Uterus (tissue), 4 donors: Measurements from ENCODE around the gene DOK3. TPM values are rescaled to one million over a fixed set of nuclear protein-coding genes. Genes with fewer than 3 reads are reported as not detected.
"Not testable (repeated sequence)": the region's sequence is repeated elsewhere in the genome, so short reads cannot be mapped to it uniquely, and the experiment has no call there.

Source experiments
- DNase-seq, 2 donors: peaks; one replicate each; pipeline ENCODE4 v3.0.0-alpha.2; 2019 to 2020
- H3K27ac ChIP-seq, 2 donors: fragments of 200-600 bp; sonication (generic); 1 replicate in 1 of 2; 2 replicates in 1 of 2; pipeline ENCODE4 v1.5.1; 2016 to 2018
- H3K27me3 ChIP-seq, 2 donors: fragments of 200-600 bp; sonication (generic); one replicate each; pipeline ENCODE4 v1.5.1; 2018 to 2019; ENCODE audit warnings: control low read depth in 1 of 2
- H3K36me3 ChIP-seq, 2 donors: fragments of 200-600 bp; sonication (generic); one replicate each; pipeline ENCODE4 v1.5.1; 2019; ENCODE audit warnings: control low read depth in 1 of 2
- H3K4me1 ChIP-seq, 2 donors: fragments of 200-600 bp; sonication (generic); one replicate each; pipeline ENCODE4 v1.5.1; 2018 to 2019; ENCODE audit warnings: control low read depth in 1 of 2
- H3K4me3 ChIP-seq, 2 donors: fragments of 200-600 bp; sonication (generic); 1 replicate in 1 of 2; 2 replicates in 1 of 2; pipeline ENCODE4 v1.5.1; 2018 to 2019; ENCODE audit warnings: mild to moderate bottlenecking in 1 of 2
- H3K9me3 ChIP-seq, 2 donors: fragments of 200-600 bp; sonication (generic); one replicate each; pipeline ENCODE4 v1.5.1; 2019; ENCODE audit warnings: control low read depth in 1 of 2
- POLR2A ChIP-seq, 2 donors: fragments of 450-650 bp; IDR thresholded peaks; one replicate each; pipeline ENCODE4 v1.6.1; 2016; ENCODE audit warnings: antibody characterized with exemption in 2 of 2, mild to moderate bottlenecking in 1 of 2, moderate library complexity in 1 of 2
- intact Hi-C: fragments of 100-400 bp; cut with DNase I; formaldehyde crosslinking; loops from one replicate; pipeline ENCODE4 v1.15.1; 2023; ENCODE audit warnings: low total_unique reads
- total RNA-seq, 4 donors: library from RNA; depleted of rRNA in 3 of 4; stranded (reverse); fragments of >200 nt in 3 of 4; gene quantifications; one replicate each; pipeline versions ENCODE4 v1.1.0 to v1.2.4, GENCODE V29; 2014 to 2023
- TF ChIP-seq, protein P1 (sequence below), 4 experiments: fragments of 200-600 bp in 2 of 4; fragments of 450-650 bp in 2 of 4; sonication (generic) in 2 of 4; IDR thresholded peaks; one replicate each; pipeline ENCODE4 v1.5.1; 2016 to 2019; ENCODE audit warnings: antibody characterized with exemption in 4 of 4, mild to moderate bottlenecking in 2 of 4, moderate library complexity in 1 of 4
- donor health status: DM: yes; HTN: yes; CAD: no.

DOK3 gene
- total RNA-seq, 4 donors from 2014 or later: 3.6 to 20.0 (median 7.1) TPM

DNA sequence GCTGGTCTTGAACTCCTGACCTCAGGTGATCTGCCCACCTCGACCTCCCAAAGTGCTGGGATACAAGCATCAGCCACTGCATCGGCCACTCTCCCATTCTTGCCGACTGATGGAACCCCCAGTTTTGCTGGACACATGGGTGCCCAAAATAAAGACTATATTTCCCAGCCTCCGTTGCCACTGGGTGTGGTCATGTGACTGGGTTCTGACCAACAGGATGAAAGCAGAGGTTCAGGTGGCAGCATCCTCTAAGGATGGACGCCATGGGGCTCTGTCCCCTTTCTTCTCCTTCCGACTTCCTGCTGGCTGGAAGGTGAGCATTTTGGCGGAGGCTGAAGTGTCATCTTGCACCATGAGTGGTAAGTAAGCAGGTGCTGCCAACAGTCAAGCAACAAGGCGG, 22.5 kb downstream of the DOK3 start:
- H3K27me3 ChIP-seq: no peaks in the 10 kb centered on the region
- DNase-seq: no peak
- H3K4me3 ChIP-seq: no peak overlapping the region
- H3K9me3 ChIP-seq: no peaks in the 10 kb centered on the region
- peaks cover 3 to 23% of the 10 kb centered on the region in 2 donors for H3K4me1 ChIP-seq
- H3K27ac ChIP-seq: no peak overlapping the region
- no peak for TF ChIP-seq POLR2A (IDR thresholded peaks at IDR 0.05)
- TF ChIP-seq, protein P1, sequence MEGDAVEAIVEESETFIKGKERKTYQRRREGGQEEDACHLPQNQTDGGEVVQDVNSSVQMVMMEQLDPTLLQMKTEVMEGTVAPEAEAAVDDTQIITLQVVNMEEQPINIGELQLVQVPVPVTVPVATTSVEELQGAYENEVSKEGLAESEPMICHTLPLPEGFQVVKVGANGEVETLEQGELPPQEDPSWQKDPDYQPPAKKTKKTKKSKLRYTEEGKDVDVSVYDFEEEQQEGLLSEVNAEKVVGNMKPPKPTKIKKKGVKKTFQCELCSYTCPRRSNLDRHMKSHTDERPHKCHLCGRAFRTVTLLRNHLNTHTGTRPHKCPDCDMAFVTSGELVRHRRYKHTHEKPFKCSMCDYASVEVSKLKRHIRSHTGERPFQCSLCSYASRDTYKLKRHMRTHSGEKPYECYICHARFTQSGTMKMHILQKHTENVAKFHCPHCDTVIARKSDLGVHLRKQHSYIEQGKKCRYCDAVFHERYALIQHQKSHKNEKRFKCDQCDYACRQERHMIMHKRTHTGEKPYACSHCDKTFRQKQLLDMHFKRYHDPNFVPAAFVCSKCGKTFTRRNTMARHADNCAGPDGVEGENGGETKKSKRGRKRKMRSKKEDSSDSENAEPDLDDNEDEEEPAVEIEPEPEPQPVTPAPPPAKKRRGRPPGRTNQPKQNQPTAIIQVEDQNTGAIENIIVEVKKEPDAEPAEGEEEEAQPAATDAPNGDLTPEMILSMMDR (IDR thresholded peaks at IDR 0.05): no peak
- no peaks in the 10 kb centered on the region for H3K36me3 ChIP-seq
- intact Hi-C loops: no loop called here

DNA sequence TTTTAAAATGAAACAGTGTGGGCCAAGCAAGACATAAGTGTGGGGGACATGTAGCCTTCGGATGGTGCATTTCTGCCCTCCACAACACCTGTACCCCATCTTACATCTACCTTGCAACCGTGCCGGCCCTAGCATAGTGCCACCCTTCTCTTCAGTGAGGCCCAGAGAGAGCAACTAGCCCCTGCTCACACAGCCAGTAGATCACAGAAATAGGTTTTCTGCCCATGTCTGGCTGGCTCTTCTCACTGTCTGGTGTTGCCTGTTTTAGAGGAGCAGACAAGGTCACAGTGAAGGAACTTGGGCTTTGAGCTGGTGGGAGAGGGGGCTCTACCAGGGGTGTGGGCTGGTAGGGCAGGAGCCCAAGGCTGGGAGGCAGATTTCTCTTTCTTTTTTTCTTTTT, 23.4 kb downstream of the DOK3 start:
- Histone ChIP-seq H3K27ac (no peak overlapping the region), H3K4me3 (no peak overlapping the region), H3K9me3 (no peaks in the 10 kb centered on the region), H3K36me3 (no peaks in the 10 kb centered on the region), H3K4me1 (peaks cover 3 to 17% of the 10 kb centered on the region in 2 donors), H3K27me3 (no peaks in the 10 kb centered on the region)
- intact Hi-C loops: no loop called here
- DNase-seq: no peak
- TF ChIP-seq, protein P1 (IDR thresholded peaks at IDR 0.05): no peak
- no peak for TF ChIP-seq POLR2A (IDR thresholded peaks at IDR 0.05)

DNA sequence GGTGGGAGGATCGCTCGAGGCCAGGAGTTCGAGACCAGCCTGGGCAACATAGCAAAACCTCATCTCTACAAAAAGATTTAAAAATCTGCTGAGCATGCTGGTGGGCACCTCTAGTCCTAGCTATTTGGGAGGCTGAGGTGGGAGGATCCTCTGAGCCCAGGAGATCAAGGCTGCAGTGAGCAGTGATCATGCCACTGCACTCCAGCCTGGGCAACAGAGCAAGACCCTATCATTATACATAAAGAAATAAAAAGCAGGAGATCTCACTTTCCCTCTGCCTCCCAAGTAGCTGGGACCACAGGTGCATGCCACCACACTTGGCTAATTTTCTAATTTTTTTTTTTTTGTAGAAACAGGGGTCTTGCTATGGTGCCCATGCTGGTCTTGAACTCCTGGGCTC, 23.9 kb downstream of the DOK3 start:
- H3K4me1 ChIP-seq: peaks cover 3 to 17% of the 10 kb centered on the region in 2 donors
- H3K4me3 ChIP-seq, H3K27me3 ChIP-seq, H3K9me3 ChIP-seq, H3K36me3 ChIP-seq, intact Hi-C loops, DNase-seq: not testable (repeated sequence)
- H3K27ac ChIP-seq: peak overlapping the region; percentile 18 to 61

DNA sequence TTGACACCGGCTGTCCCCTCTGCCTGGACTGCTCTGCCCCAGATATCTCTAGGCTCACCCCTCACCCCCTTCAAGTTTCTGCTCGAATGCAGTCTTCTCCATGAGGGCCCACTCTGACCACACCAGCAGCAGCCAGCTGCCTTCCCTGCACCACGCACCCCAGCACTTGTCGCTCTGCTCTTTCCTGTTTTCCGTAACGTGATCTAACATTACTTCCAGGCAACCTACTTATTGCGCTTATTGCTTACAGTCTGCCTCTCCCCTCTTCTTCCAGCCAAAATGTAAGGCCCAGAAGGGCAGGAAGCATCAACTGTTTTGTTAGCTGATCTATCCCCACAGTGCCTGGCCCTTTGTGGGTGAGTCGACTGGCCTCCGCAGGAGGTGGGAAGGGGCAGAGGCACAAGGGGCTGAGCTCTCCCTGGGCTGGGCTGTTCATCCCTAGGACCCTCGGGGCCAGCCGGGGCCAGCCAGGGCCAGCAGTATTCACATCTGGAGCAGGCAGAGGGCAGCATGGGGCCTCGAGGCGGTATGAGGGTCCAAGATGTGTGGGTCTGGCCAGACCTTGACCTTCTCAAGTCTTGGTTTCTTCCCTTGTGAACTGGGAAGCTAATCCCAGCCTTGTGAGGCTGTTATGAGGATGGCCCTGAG, 24.6 kb downstream of the DOK3 start:
- H3K4me3 ChIP-seq: no peak overlapping the region
- no peaks in the 10 kb centered on the region for H3K27me3 ChIP-seq
- H3K9me3 ChIP-seq: no peaks in the 10 kb centered on the region
- H3K27ac ChIP-seq: peak overlapping the region; percentile 18 to 61
- no peaks in the 10 kb centered on the region for H3K36me3 ChIP-seq
- TF ChIP-seq, protein P1 (IDR thresholded peaks at IDR 0.05): no peak
- TF ChIP-seq POLR2A (IDR thresholded peaks at IDR 0.05): no peak
- DNase-seq: peak in 1 of 2 donors; percentile 15
- peaks cover 3 to 17% of the 10 kb centered on the region in 2 donors for H3K4me1 ChIP-seq
- intact Hi-C loops: no loop called here

DNA sequence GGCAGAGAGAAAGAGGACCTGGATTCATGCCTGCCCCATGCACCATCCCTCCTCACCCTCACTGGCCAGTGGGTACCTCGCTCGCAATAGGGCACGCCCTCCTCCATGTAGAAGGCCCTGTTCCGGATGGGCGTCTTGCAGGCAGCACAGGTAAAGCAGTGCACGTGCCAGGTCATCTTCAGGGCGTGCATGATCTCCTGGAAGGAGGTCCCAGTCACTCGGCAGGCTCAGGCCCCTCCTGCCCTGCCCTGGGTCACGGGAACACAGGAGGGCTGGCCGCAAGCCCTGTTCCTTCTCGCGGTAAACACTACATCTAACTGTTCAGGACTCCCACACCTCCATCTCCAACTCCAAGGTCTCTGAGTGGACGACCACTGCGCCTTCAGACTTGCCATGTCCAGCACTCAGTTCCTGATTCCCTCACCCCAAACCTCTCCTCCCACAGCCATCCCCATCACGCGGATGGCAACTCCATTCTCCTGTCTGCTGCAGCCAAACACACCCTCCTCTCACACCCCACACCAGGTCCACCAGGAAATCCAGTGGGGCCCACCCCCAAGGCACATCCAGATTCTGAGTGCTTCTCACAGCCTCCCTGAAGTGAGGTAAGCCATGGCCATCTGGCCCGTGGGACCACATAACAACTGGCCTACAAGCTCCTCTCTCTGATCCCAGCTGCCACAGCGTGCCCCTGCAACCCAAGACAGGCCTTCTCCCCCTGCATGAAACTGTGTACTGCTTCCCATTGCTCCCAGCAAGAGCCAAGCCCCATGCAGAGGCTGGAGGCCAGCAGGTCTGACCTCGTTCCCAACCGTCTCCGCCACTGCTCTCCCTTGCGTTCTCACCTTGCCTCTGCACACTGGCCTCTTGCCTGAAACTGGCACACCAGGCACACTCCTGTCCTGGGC, 25.4 kb downstream of the DOK3 start:
- Histone ChIP-seq H3K27me3 (no peaks in the 10 kb centered on the region), H3K4me3 (no peak overlapping the region), H3K9me3 (no peaks in the 10 kb centered on the region), H3K36me3 (no peaks in the 10 kb centered on the region), H3K4me1 (peaks cover 3 to 22% of the 10 kb centered on the region in 2 donors), H3K27ac (peak overlapping the region; percentile 18 to 61)
- intact Hi-C loops: no loop called here
- TF ChIP-seq, protein P1 (IDR thresholded peaks at IDR 0.05): no peak
- TF ChIP-seq POLR2A (IDR thresholded peaks at IDR 0.05): no peak
- DNase-seq: peak; percentile 23 to 55
